ENCODE data around the gene LZTS2. TPM values are rescaled to one million over a fixed set of nuclear protein-coding genes. Genes with fewer than 3 reads are reported as not detected.
A peak's percentile ranks its signal among the peaks of the same experiment; 100 is the strongest.

Gene LZTS2
- total and polyA plus RNA-seq, 10 of the 15 experiments (the other 5 are each of a cell fraction or from before 2014, with no cell fraction given): 0.08 to 13.4 (median 7.2) TPM

GRCh38 chr10:100968062-100968736, 31.4 kb upstream of the LZTS2 start:
- intact Hi-C loops (cut with micrococcal nuclease; ENCODE audit: unreplicated experiment): no loop called here
- Histone ChIP-seq H3K36me3 (ENCODE audit: control insufficient read depth in 2 of 2, insufficient read depth in 2 of 2, low read length in 1 of 2) (peaks cover 2 to 4% of the 10 kb centered on the region in 2 experiments; a peak in 3 of 4 replicates), H3K27ac (ENCODE audit: control insufficient read depth, insufficient read depth) (no peak overlapping the region), H3K4me1 (ENCODE audit: control insufficient read depth, insufficient read depth, low read length) (peaks cover 3% of the 10 kb centered on the region; the same call in 1 of the 2 replicates), H3K79me2 (ENCODE audit: control insufficient read depth, insufficient read depth, low read length) (no peaks in the 10 kb centered on the region), H3K9me3 (replicated peaks; ENCODE audit: control insufficient read depth, insufficient read depth, low read length) (no peaks in the 10 kb centered on the region), H2AFZ (ENCODE audit: control insufficient read depth, low read depth, low read length) (no peak overlapping the region), H3K27me3 (replicated peaks in 1 of 2; ENCODE audit: control insufficient read depth in 2 of 2, insufficient read depth in 2 of 2, low read length in 1 of 2) (no peaks in the 10 kb centered on the region), H4K20me1 (ENCODE audit: control insufficient read depth, insufficient read depth) (no peaks in the 10 kb centered on the region), H3K9ac (ENCODE audit: control insufficient read depth, insufficient read depth, low read length) (no peak overlapping the region), H3K4me2 (ENCODE audit: control insufficient read depth, insufficient read depth) (no peak overlapping the region), H3K4me3 (no peak overlapping the region)
- WGBS (ENCODE audit: insufficient coverage, insufficient replicate concordance, low lambda C conversion rate, missing lambda C conversion rate): 93% methylated on average over 2 of the region's 2 CpGs
- no peak for DNase-seq (ENCODE audit: low read depth, low spot score)
- no TSS peak for BruUV-seq (replicated peaks)
- ChIA-PET POLR2A (interaction anchor here (2.3 kb wide), 1 partner anchor 17 kb away, joined by 6 read pairs; no protein-coding TSS in a partner anchor), SMC1A (ENCODE audit: uncharacterized antibody, unreplicated experiment) (interaction anchor here (1.4 kb wide), 1 partner anchor 11 kb away, joined by 4 read pairs; no protein-coding TSS in a partner anchor), CTCF (interaction anchor here (0.8 to 4.6 kb wide), 5 partner anchors 10 to 128 kb away, joined by 3 to 29 read pairs (median 5); no protein-coding TSS in a partner anchor), RAD21 (ENCODE audit: unreplicated experiment) (no interaction called here)
- no peak for FAIRE-seq
- TF ChIP-seq SMAD5 (IDR thresholded peaks at IDR 0.05; ENCODE audit: low read depth) (no peak), BMI1 (IDR thresholded peaks at IDR 0.05; ENCODE audit: borderline replicate concordance) (no peak), YY1 (IDR thresholded peaks at IDR 0.05; ENCODE audit: low read depth, low read length) (no peak), RFX5 (IDR thresholded peaks at IDR 0.05; ENCODE audit: low read depth, low read length) (no peak), RAD21 (IDR thresholded peaks at IDR 0.05; ENCODE audit: insufficient read depth, low read depth, low read length) (no peak)
- ATAC-seq: no peak
- in situ Hi-C loops (cut with MboI): no loop called here

GRCh38 chr10:100968863-100969186, 30.8 kb upstream of the LZTS2 start:
- WGBS (ENCODE audit: insufficient coverage, insufficient replicate concordance, low lambda C conversion rate, missing lambda C conversion rate): 39% methylated on average over 9 of the region's 9 CpGs
- Histone ChIP-seq H3K27me3 (replicated peaks in 1 of 2; ENCODE audit: control insufficient read depth in 2 of 2, insufficient read depth in 2 of 2, low read length in 1 of 2) (no peaks in the 10 kb centered on the region), H3K4me3 (peak overlapping the region; percentile 50; the same call in 1 of the 2 replicates), H3K36me3 (ENCODE audit: control insufficient read depth in 2 of 2, insufficient read depth in 2 of 2, low read length in 1 of 2) (peaks cover 2 to 4% of the 10 kb centered on the region in 2 experiments; a peak in 3 of 4 replicates), H3K27ac (ENCODE audit: control insufficient read depth, insufficient read depth) (no peak overlapping the region), H4K20me1 (ENCODE audit: control insufficient read depth, insufficient read depth) (no peaks in the 10 kb centered on the region), H3K4me2 (ENCODE audit: control insufficient read depth, insufficient read depth) (peak overlapping the region; percentile 87), H3K79me2 (ENCODE audit: control insufficient read depth, insufficient read depth, low read length) (no peaks in the 10 kb centered on the region), H3K4me1 (ENCODE audit: control insufficient read depth, insufficient read depth, low read length) (peaks cover 3% of the 10 kb centered on the region; the same call in 1 of the 2 replicates), H3K9ac (ENCODE audit: control insufficient read depth, insufficient read depth, low read length) (no peak overlapping the region), H3K9me3 (replicated peaks; ENCODE audit: control insufficient read depth, insufficient read depth, low read length) (no peaks in the 10 kb centered on the region), H2AFZ (ENCODE audit: control insufficient read depth, low read depth, low read length) (peak overlapping the region; percentile 62)
- ChIA-PET SMC1A (ENCODE audit: uncharacterized antibody, unreplicated experiment) (interaction anchor here (1.4 kb wide), 1 partner anchor 12 kb away, joined by 4 read pairs; no protein-coding TSS in a partner anchor), CTCF (interaction anchor here (0.6 to 4.6 kb wide), 5 partner anchors 10 to 173 kb away, joined by 3 to 29 read pairs (median 5); no protein-coding TSS in a partner anchor), POLR2A (interaction anchor here (2.3 kb wide), 1 partner anchor 17 kb away, joined by 6 read pairs; no protein-coding TSS in a partner anchor), RAD21 (ENCODE audit: unreplicated experiment) (interaction anchor here (0.9 kb wide), 1 partner anchor 46 kb away, joined by 3 read pairs; no protein-coding TSS in a partner anchor)
- peak; percentile 22 for ATAC-seq
- in situ Hi-C loops (cut with MboI): no loop called here
- no peak for TF ChIP-seq ZSCAN29 (IDR thresholded peaks at IDR 0.05)
- TF ChIP-seq CHD2 (IDR thresholded peaks at IDR 0.05; ENCODE audit: borderline replicate concordance, low read depth, low read length): no peak
- no peak for TF ChIP-seq ZNF24 (IDR thresholded peaks at IDR 0.05)
- no peak for TF ChIP-seq MEF2B (IDR thresholded peaks at IDR 0.05; ENCODE audit: partially characterized antibody, poor library complexity, severe bottlenecking)
- TF ChIP-seq KAT2A (conservative IDR thresholded peaks at IDR 0.05; ENCODE audit: control insufficient read depth, low read depth, low read length): no peak
- no TSS peak for BruUV-seq (replicated peaks)
- DNase-seq (ENCODE audit: low read depth, low spot score): no peak
- intact Hi-C loops (cut with micrococcal nuclease; ENCODE audit: unreplicated experiment): loop anchor here (1.0 kb wide), 1 partner anchor 45 kb away; no protein-coding TSS in a partner anchor
- FAIRE-seq: no peak
